Occipital lobe (tissue), 2 donors: ENCODE results near the gene OVCH2. TPM values are rescaled to one million over a fixed set of nuclear protein-coding genes. Genes with fewer than 3 reads are reported as not detected.

Source experiments
- DNase-seq: peaks from one replicate; lab custom pipeline; 2025; lab: John Stamatoyannopoulos, UW
- total RNA-seq: library from RNA; depleted of rRNA; stranded (reverse); fragments of >200 nt; gene quantifications from one replicate; pipeline ENCODE4 v1.2.3, GENCODE V29; 2014

Gene OVCH2
- total RNA-seq, 1 donor from 2014 or later, result not detected

DNA sequence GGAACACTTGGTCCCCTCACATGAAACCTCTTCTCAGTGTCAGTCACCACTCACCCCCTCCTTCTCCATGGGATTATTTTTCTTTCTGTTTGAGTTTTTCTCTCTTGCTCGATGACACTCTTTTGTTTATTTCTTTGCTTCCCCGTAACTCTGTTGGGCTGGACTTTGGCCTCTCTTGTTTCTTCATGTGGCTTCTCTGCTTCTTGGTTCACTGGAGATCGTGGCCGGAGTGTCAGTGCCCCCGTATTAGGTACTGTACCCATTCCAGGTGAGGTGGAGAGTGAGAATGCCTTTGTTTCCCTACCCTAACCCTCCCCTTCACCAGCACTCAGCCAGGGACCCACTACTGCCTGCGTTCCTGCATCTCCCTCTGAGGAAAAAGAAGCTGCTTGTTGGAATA, 65.5 kb downstream of the OVCH2 start:
- no peak for DNase-seq

- no peak for DNase-seq
These were observed 66.6 kb downstream of the OVCH2 start for GRCh38 chr11:7639643-7640025.

Other genes with a start within 250 kb of the OVCH2 start
- 1.1 TPM for gene OLFML1, start 221.0 kb downstream of the OVCH2 start, total RNA-seq
- gene PPFIBP2, start 192.5 kb downstream of the OVCH2 start, total RNA-seq, result 15.8 TPM
- gene CYB5R2, start 33.0 kb downstream of the OVCH2 start, total RNA-seq, result 1.2 TPM
- gene OR5P2, start 90.5 kb upstream of the OVCH2 start, total RNA-seq, result not detected
- not detected for gene OR5P3, start 124.4 kb upstream of the OVCH2 start, total RNA-seq
- not detected for gene OR10A6, start 224.8 kb upstream of the OVCH2 start, total RNA-seq
- gene OR10A3, start 235.2 kb upstream of the OVCH2 start, total RNA-seq, result not detected